Measurements from ENCODE around the gene CD82. TPM values are rescaled to one million over a fixed set of nuclear protein-coding genes. Genes with fewer than 3 reads are reported as not detected.

Gene CD82
- total RNA-seq, 1 donor: 38.4 TPM

- DNase-seq (ENCODE audit: low read depth): no peak
- TF ChIP-seq CTCF (IDR thresholded peaks at IDR 0.05; ENCODE audit: insufficient read depth, low read depth, low read length): no peak
- H3K4me3 ChIP-seq (ENCODE audit: low read depth, low read length): no peak overlapping the region
These were observed 36.9 kb upstream of the CD82 start for GRCh38 chr11:44528581-44528980.

GRCh38 chr11:44529895-44530412, 35.5 kb upstream of the CD82 start:
- no peak overlapping the region for H3K4me3 ChIP-seq (ENCODE audit: low read depth, low read length)
- no peak for TF ChIP-seq CTCF (IDR thresholded peaks at IDR 0.05; ENCODE audit: insufficient read depth, low read depth, low read length)
- DNase-seq (ENCODE audit: low read depth): no peak

GRCh38 chr11:44530413-44531115, 34.9 kb upstream of the CD82 start:
- no peak overlapping the region for H3K4me3 ChIP-seq (ENCODE audit: low read depth, low read length)
- DNase-seq (ENCODE audit: low read depth): peak; percentile 15
- no peak for TF ChIP-seq CTCF (IDR thresholded peaks at IDR 0.05; ENCODE audit: insufficient read depth, low read depth, low read length)

GRCh38 chr11:44531116-44531504, 34.4 kb upstream of the CD82 start:
- DNase-seq (ENCODE audit: low read depth): no peak
- no peak for TF ChIP-seq CTCF (IDR thresholded peaks at IDR 0.05; ENCODE audit: insufficient read depth, low read depth, low read length)
- H3K4me3 ChIP-seq (ENCODE audit: low read depth, low read length): no peak overlapping the region

GRCh38 chr11:44531636-44532035, 33.8 kb upstream of the CD82 start:
- DNase-seq (ENCODE audit: low read depth): no peak
- TF ChIP-seq CTCF (IDR thresholded peaks at IDR 0.05; ENCODE audit: insufficient read depth, low read depth, low read length): no peak
- H3K4me3 ChIP-seq (ENCODE audit: low read depth, low read length): no peak overlapping the region

GRCh38 chr11:44532809-44533208, 32.7 kb upstream of the CD82 start:
- DNase-seq (ENCODE audit: low read depth): no peak
- TF ChIP-seq CTCF (IDR thresholded peaks at IDR 0.05; ENCODE audit: insufficient read depth, low read depth, low read length): no peak
- no peak overlapping the region for H3K4me3 ChIP-seq (ENCODE audit: low read depth, low read length)

Measured in fibroblast of villous mesenchyme (primary cell).